CD4-positive, CD25-positive, alpha-beta regulatory T cell (primary cell): Measurements from ENCODE around the gene MSI2. TPM values are rescaled to one million over a fixed set of nuclear protein-coding genes. Genes with fewer than 3 reads are reported as not detected.

ENCODE experiments used
- ATAC-seq, 2 donors: fragments of 150-1000 bp; cut with Tn5 transposase; one replicate each; pipeline ENCODE4 v1.10.0; 2021; ENCODE audit warnings: low read depth in 2 of 2, moderate number of reproducible peaks in 2 of 2, moderate library complexity in 1 of 2
- DNase-seq, 3 donors: peaks; one replicate each; pipeline versions ENCODE4 v3.0.0 to v3.0.0-alpha.2; 2012 to 2022; ENCODE audit warnings: mixed read lengths in 1 of 3
- H3K27ac ChIP-seq: one replicate; pipeline ENCODE4 v1.7.0; 2013; ENCODE audit warnings: mild to moderate bottlenecking, low read length; ENCODE audit not compliant: insufficient read depth, poor library complexity, severe bottlenecking
- H3K27me3 ChIP-seq: one replicate; pipeline ENCODE4 v1.7.0; 2013; ENCODE audit warnings: low read length; ENCODE audit not compliant: control insufficient read depth, insufficient read depth
- H3K36me3 ChIP-seq: one replicate; pipeline ENCODE4 v1.7.0; 2013; ENCODE audit warnings: mild to moderate bottlenecking, low read length, moderate library complexity; ENCODE audit not compliant: control insufficient read depth, insufficient read depth
- H3K4me1 ChIP-seq: 2 replicates; pipeline ENCODE4 v1.7.0; 2013; ENCODE audit warnings: mild to moderate bottlenecking, low read length; ENCODE audit not compliant: insufficient read depth, control insufficient read depth, poor library complexity, severe bottlenecking
- H3K4me3 ChIP-seq: one replicate; pipeline ENCODE4 v1.7.0; 2013; ENCODE audit warnings: low read depth, mild to moderate bottlenecking, low read length, moderate library complexity
- H3K9me3 ChIP-seq, 2 experiments: 1 replicate in 1 of 2; 2 replicates in 1 of 2; pipeline ENCODE4 v1.7.0; 2013; ENCODE audit warnings: low read length in 2 of 2, mild to moderate bottlenecking in 1 of 2, moderate library complexity in 1 of 2; ENCODE audit not compliant: control insufficient read depth in 2 of 2
- H3K27ac Mint-ChIP-seq, 3 donors: one replicate each; pipeline ENCODE4 v1.8.0; 2020 to 2022; ENCODE audit warnings: mild to moderate bottlenecking in 3 of 3, mixed read lengths in 3 of 3, moderate library complexity in 2 of 3
- H3K27me3 Mint-ChIP-seq: one replicate; pipeline ENCODE4 v1.8.0; 2022; ENCODE audit warnings: mild to moderate bottlenecking, mixed read lengths
- H3K36me3 Mint-ChIP-seq: one replicate; pipeline ENCODE4 v1.8.0; 2020; ENCODE audit warnings: mixed read lengths
- H3K4me1 Mint-ChIP-seq, 4 donors: one replicate each; pipeline ENCODE4 v1.8.0; 2020 to 2022; ENCODE audit warnings: mixed read lengths in 4 of 4, mild to moderate bottlenecking in 1 of 4
- H3K4me3 Mint-ChIP-seq, 4 donors: one replicate each; pipeline ENCODE4 v1.8.0; 2020 to 2022; ENCODE audit warnings: mild to moderate bottlenecking in 4 of 4, mixed read lengths in 4 of 4, moderate library complexity in 3 of 4
- H3K9me3 Mint-ChIP-seq, 7 donors: one replicate each; pipeline ENCODE4 v1.8.0; 2020 to 2022; ENCODE audit warnings: mixed read lengths in 7 of 7, mild to moderate bottlenecking in 3 of 7, moderate library complexity in 2 of 7
- polyA plus RNA-seq, 4 donors: library from polyadenylated mRNA; unstranded; fragments of 300-500 nt; fragmentation: Illumina TruSeq; gene quantifications; one replicate each; pipeline ENCODE4 v1.2.3, GENCODE V29; 2021
- total RNA-seq: library from RNA; stranded (reverse); gene quantifications from one replicate; pipeline ENCODE4 v1.2.3, GENCODE V29; 2022

Gene MSI2
- total and polyA plus RNA-seq, 5 donors from 2014 or later = 3.2 to 177 (median 3.4) TPM

GRCh38 chr17:57603978-57604377, 347.7 kb downstream of the MSI2 start:
- H3K36me3 ChIP-seq = no peaks in the 10 kb centered on the region
- ATAC-seq (peak; percentile 76 to 81), DNase-seq (peak; percentile 42 to 95 (median 81))
- Mint-ChIP-seq H3K4me3 (peak overlapping the region; percentile 75 to 83 (median 81)), H3K9me3 (no peaks in the 10 kb centered on the region), H3K36me3 (no peaks in the 10 kb centered on the region), H3K27me3 (no peaks in the 10 kb centered on the region), H3K27ac (peak overlapping the region; percentile 92 to 99 (median 94)), H3K4me1 (peaks cover 34 to 93% (median 68%) of the 10 kb centered on the region in 4 donors)
- peak overlapping the region; percentile 39 for H3K4me3 ChIP-seq
- no peaks in the 10 kb centered on the region for H3K9me3 ChIP-seq
- no peaks in the 10 kb centered on the region for H3K27me3 ChIP-seq
- H3K27ac ChIP-seq = peak overlapping the region; percentile 85
- H3K4me1 ChIP-seq = peaks cover 77% of the 10 kb centered on the region

GRCh38 chr17:57604771-57605674, 348.7 kb downstream of the MSI2 start:
- peak overlapping the region; percentile 30 for H3K4me3 ChIP-seq
- no peaks in the 10 kb centered on the region for H3K27me3 Mint-ChIP-seq
- peak; percentile 41 to 52 for ATAC-seq

GRCh38 chr17:57605675-57606105, 349.4 kb downstream of the MSI2 start:
- Mint-ChIP-seq H3K4me1 (peaks cover 21 to 86% (median 54%) of the 10 kb centered on the region in 4 donors), H3K36me3 (no peaks in the 10 kb centered on the region), H3K27me3 (no peaks in the 10 kb centered on the region), H3K4me3 (peak overlapping the region; percentile 75 to 87 (median 82)), H3K9me3 (peaks cover 0 to 2% (median 0%) of the 10 kb centered on the region in 7 donors), H3K27ac (peak overlapping the region; percentile 92 to 99 (median 94))
- Histone ChIP-seq H3K27me3 (no peaks in the 10 kb centered on the region), H3K9me3 (no peaks in the 10 kb centered on the region), H3K4me1 (peaks cover 64% of the 10 kb centered on the region), H3K4me3 (peak overlapping the region; percentile 30), H3K36me3 (no peaks in the 10 kb centered on the region), H3K27ac (peak overlapping the region; percentile 85)
- peak in 1 of 3 donors; percentile 64 for DNase-seq
- ATAC-seq = peak; percentile 6 to 13

More at GRCh38 chr17:57604771-57605674, 348.7 kb downstream of the MSI2 start:
- Histone ChIP-seq H3K27ac (peak overlapping the region; percentile 85), H3K36me3 (no peaks in the 10 kb centered on the region), H3K4me1 (peaks cover 67% of the 10 kb centered on the region), H3K9me3 (no peaks in the 10 kb centered on the region), H3K27me3 (no peaks in the 10 kb centered on the region)
- H3K9me3 Mint-ChIP-seq = peaks cover 0 to 2% (median 0%) of the 10 kb centered on the region in 7 donors
- peak in 1 of 3 donors; percentile 67 for DNase-seq
- peak overlapping the region; percentile 92 to 99 (median 94) for H3K27ac Mint-ChIP-seq
- H3K4me3 Mint-ChIP-seq = peak overlapping the region; percentile 75 to 87 (median 82)
- peaks cover 28 to 88% (median 60%) of the 10 kb centered on the region in 4 donors for H3K4me1 Mint-ChIP-seq
- H3K36me3 Mint-ChIP-seq = no peaks in the 10 kb centered on the region

GRCh38 chr17:57606111-57606875, 350.0 kb downstream of the MSI2 start:
- peaks cover 0 to 2% (median 0%) of the 10 kb centered on the region in 7 donors for H3K9me3 Mint-ChIP-seq
- H3K27ac ChIP-seq = peak overlapping the region; percentile 85
- peaks cover 19 to 86% (median 49%) of the 10 kb centered on the region in 4 donors for H3K4me1 Mint-ChIP-seq
- H3K4me1 ChIP-seq = peaks cover 62% of the 10 kb centered on the region
- H3K27me3 ChIP-seq = no peaks in the 10 kb centered on the region
- H3K9me3 ChIP-seq = no peaks in the 10 kb centered on the region
- H3K27ac Mint-ChIP-seq = peak overlapping the region; percentile 92 to 99 (median 94)
- H3K4me3 ChIP-seq = peak overlapping the region; percentile 30
- no peaks in the 10 kb centered on the region for H3K36me3 Mint-ChIP-seq
- H3K4me3 Mint-ChIP-seq = peak overlapping the region; percentile 61 to 87 (median 75)
- no peaks in the 10 kb centered on the region for H3K36me3 ChIP-seq
- DNase-seq (no peak), ATAC-seq (no peak)
- H3K27me3 Mint-ChIP-seq = no peaks in the 10 kb centered on the region

- Mint-ChIP-seq H3K4me3 (peak overlapping the region in 1 of 4 donors; percentile 56), H3K4me1 (peaks cover 20 to 86% (median 43%) of the 10 kb centered on the region in 4 donors), H3K27me3 (no peaks in the 10 kb centered on the region), H3K27ac (peak overlapping the region; percentile 38 to 71 (median 42)), H3K9me3 (peaks cover 0 to 2% (median 0%) of the 10 kb centered on the region in 7 donors), H3K36me3 (no peaks in the 10 kb centered on the region)
- no peak for ATAC-seq
- Histone ChIP-seq H3K36me3 (no peaks in the 10 kb centered on the region), H3K27ac (no peak overlapping the region), H3K27me3 (no peaks in the 10 kb centered on the region), H3K4me1 (peaks cover 54% of the 10 kb centered on the region), H3K4me3 (no peak overlapping the region), H3K9me3 (no peaks in the 10 kb centered on the region)
- no peak for DNase-seq
Observed at GRCh38 chr17:57607553-57608120, 351.3 kb downstream of the MSI2 start.

- DNase-seq (no peak), ATAC-seq (no peak)
- Histone ChIP-seq H3K36me3 (no peaks in the 10 kb centered on the region), H3K9me3 (no peaks in the 10 kb centered on the region), H3K27ac (no peak overlapping the region), H3K27me3 (no peaks in the 10 kb centered on the region), H3K4me1 (peaks cover 49% of the 10 kb centered on the region), H3K4me3 (no peak overlapping the region)
- Mint-ChIP-seq H3K27ac (peak overlapping the region in 2 of 3 donors; percentile 71 to 73), H3K36me3 (no peaks in the 10 kb centered on the region), H3K9me3 (peaks cover 0 to 2% (median 0%) of the 10 kb centered on the region in 7 donors), H3K27me3 (no peaks in the 10 kb centered on the region), H3K4me3 (peak overlapping the region in 2 of 4 donors; percentile 20 to 57), H3K4me1 (peaks cover 29 to 84% (median 43%) of the 10 kb centered on the region in 4 donors)
Observed at GRCh38 chr17:57608369-57609124, 352.2 kb downstream of the MSI2 start.
